Measurements from ENCODE around the gene TEX14. TPM values are rescaled to one million over a fixed set of nuclear protein-coding genes. Genes with fewer than 3 reads are reported as not detected.

The TEX14 gene
- polyA plus RNA-seq, 1 of the 3 experiments (the other 2 are of a cell fraction), result 0.02 TPM

DNA sequence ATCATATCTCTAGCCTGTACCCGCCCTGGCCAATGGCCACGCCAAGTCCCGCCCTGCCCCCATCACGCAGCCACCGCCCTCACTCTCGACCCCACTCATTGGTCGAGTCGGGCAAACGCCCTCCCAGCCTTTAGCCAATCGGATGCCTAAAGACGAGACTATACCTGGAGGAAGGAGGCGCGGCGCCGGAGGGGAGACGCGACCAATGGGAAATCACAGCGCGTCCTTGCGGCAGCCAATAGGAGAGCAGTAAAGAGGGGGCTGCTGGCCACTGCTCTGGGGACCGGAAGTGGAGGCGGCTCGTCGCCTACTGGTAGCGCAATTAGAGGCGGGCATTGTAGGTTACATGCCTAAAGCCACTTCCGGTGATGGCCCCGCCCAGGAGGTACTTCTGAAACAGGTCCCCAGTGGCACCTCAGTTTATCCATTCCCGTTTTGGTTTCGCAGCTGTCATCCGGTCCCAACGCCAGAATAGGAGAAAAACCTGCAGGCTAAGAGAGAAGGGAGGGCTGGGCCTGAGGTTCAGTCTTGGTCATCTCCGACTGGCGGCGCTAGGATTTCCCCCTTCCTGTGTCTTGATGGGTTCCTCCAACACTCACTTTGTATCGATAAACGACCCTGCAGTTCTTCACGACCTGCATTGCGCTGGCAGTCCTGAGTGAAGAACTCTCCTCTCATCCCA lies 173.8 kb downstream of the TEX14 start (continued):
- TF ChIP-seq, protein P1, sequence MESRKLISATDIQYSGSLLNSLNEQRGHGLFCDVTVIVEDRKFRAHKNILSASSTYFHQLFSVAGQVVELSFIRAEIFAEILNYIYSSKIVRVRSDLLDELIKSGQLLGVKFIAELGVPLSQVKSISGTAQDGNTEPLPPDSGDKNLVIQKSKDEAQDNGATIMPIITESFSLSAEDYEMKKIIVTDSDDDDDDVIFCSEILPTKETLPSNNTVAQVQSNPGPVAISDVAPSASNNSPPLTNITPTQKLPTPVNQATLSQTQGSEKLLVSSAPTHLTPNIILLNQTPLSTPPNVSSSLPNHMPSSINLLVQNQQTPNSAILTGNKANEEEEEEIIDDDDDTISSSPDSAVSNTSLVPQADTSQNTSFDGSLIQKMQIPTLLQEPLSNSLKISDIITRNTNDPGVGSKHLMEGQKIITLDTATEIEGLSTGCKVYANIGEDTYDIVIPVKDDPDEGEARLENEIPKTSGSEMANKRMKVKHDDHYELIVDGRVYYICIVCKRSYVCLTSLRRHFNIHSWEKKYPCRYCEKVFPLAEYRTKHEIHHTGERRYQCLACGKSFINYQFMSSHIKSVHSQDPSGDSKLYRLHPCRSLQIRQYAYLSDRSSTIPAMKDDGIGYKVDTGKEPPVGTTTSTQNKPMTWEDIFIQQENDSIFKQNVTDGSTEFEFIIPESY (IDR thresholded peaks at IDR 0.05; ENCODE audit: borderline replicate concordance, low read depth), result no peak
- TF ChIP-seq GABPA (IDR thresholded peaks at IDR 0.05; ENCODE audit: low read depth) (peak; percentile 91), CTCF (IDR thresholded peaks at IDR 0.05) (no peak), TCF12 (IDR thresholded peaks at IDR 0.05) (no peak), NFIC (IDR thresholded peaks at IDR 0.05; ENCODE audit: borderline replicate concordance) (no peak), PBX3 (IDR thresholded peaks at IDR 0.05) (no peak), FOXJ3 (CRISPR knock-in tag; IDR thresholded peaks at IDR 0.05) (no peak)

DNA sequence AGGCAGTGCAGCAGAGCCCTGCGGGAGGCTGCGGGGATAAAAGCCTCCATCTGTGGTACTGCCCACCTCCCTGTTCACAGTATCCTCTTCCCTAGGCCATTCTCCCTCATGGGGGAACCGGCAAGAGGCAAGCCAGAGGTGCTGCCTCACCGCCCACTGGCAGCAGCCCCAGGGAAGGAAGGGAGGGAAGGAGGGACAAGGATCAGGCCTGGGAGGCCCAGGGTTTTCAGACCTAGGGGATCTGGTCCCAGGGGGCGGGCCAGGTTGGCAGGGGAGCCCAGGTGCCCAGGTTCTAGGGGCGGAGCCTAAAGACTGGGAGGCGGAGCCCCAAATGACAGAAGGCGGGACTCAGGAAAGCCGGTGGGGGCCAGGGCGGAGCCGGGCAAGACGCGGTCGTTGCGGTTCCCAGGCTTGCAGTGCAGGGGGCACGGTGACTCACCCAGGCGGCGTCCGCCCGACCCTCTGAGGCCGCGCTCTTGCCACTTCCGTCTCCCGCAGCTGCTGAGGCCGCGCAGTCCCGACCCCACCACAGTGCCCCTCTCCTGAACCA lies 174.4 kb downstream of the TEX14 start:
- under 1% methylated on average over 26 of the region's 27 CpGs for WGBS (ENCODE audit: low lambda C conversion rate)
- H3K4me3 ChIP-seq (ENCODE audit: low read depth in 2 of 2, low read length in 1 of 2), result peak overlapping the region; percentile 80 to 87
- peak overlapping the region; percentile 71 for H3K9ac ChIP-seq
- peak overlapping the region; percentile 84; the same call in 1 of the 2 replicates for H2AFZ ChIP-seq (ENCODE audit: low read depth)
- H3K79me2 ChIP-seq (ENCODE audit: insufficient read depth), result peaks cover 16% of the 10 kb centered on the region
- H3K4me2 ChIP-seq, result peak overlapping the region; percentile 96
- H3K4me1 ChIP-seq (ENCODE audit: control insufficient read depth in 1 of 2, insufficient read depth in 2 of 2, low read depth in 1 of 2, low read length in 1 of 2), result peaks cover 7 to 30% of the 10 kb centered on the region in 2 experiments; a peak in 2 of 4 replicates
- H3K9me3 ChIP-seq, result no peaks in the 10 kb centered on the region
- H4K20me1 ChIP-seq (ENCODE audit: insufficient read depth), result no peaks in the 10 kb centered on the region; the same call in 1 of the 2 replicates
- ChIA-PET CTCF (interaction anchor here (1.0 to 6.4 kb wide), 15 partner anchors 11 to 514 kb away, joined by 3 to 112 read pairs (median 7); partner anchors contain the start of gene RAD51C), POLR2A (interaction anchor here (0.5 to 2.8 kb wide), 12 partner anchors 10 to 577 kb away, joined by 3 to 72 read pairs (median 4); partner anchors contain the start of genes RAD51C and TEX14)
- H3K27ac ChIP-seq (ENCODE audit: low read depth in 2 of 2, low read length in 1 of 2), result peak overlapping the region; percentile 69 to 91
- no peaks in the 10 kb centered on the region for H3K27me3 ChIP-seq (ENCODE audit: insufficient read depth)
- DNase-seq, result no peak
- H3F3A ChIP-seq (replicated peaks; ENCODE audit: insufficient read depth), result peaks cover 27% of the 10 kb centered on the region
- no peaks in the 10 kb centered on the region for H3K9me2 ChIP-seq
- TF ChIP-seq FOSL2 (IDR thresholded peaks at IDR 0.05; ENCODE audit: borderline replicate concordance, low read depth) (peak; percentile 67; the same call in 1 of the 2 replicates), PBX3 (IDR thresholded peaks at IDR 0.05) (peak; percentile 22; the same call in 1 of the 2 replicates), TCF12 (IDR thresholded peaks at IDR 0.05) (0 out of 2 replicates have a peak, but pooled peaks have one; percentile 8), EP300 (IDR thresholded peaks at IDR 0.05; ENCODE audit: borderline replicate concordance in 1 of 2, low read depth in 1 of 2, low read length in 1 of 2) (no peak), ELF1 (IDR thresholded peaks at IDR 0.05) (peak; percentile 82), SIN3A (IDR thresholded peaks at IDR 0.05; ENCODE audit: borderline replicate concordance, low read depth, low read length) (0 out of 2 replicates have a peak, but pooled peaks have one; percentile 81), GATA2 (CRISPR knock-in tag; IDR thresholded peaks at IDR 0.05) (no peak), NRF1 (IDR thresholded peaks at IDR 0.05; ENCODE audit: low read depth, low read length) (peak; percentile 32; the same call in 1 of the 2 replicates), SMC3 (IDR thresholded peaks at IDR 0.05; ENCODE audit: low read depth, low read length) (no peak), TAF1 (IDR thresholded peaks at IDR 0.05; ENCODE audit: borderline replicate concordance, low read depth, low read length) (peak; percentile 64; the same call in 1 of the 2 replicates)
- TF ChIP-seq, protein P1 (IDR thresholded peaks at IDR 0.05; ENCODE audit: borderline replicate concordance, low read depth), result no peak
- peaks cover 0 to 11% of the 10 kb centered on the region in 2 experiments for H3K36me3 ChIP-seq (replicated peaks in 1 of 2; ENCODE audit: control insufficient read depth in 1 of 2, insufficient read depth in 2 of 2, low read length in 1 of 2)

Measured in SK-N-SH (cell line).